ENCODE data around the gene GPX4.

Gene GPX4

GRCh38 chr19:1084024-1084868 is 19.5 kb upstream of the GPX4 start:
- DNase-seq (ENCODE audit: low read depth), result no peak

GRCh38 chr19:1085053-1085658 is 18.6 kb upstream of the GPX4 start:
- no peak for DNase-seq (ENCODE audit: low read depth)

- no peak for DNase-seq (ENCODE audit: low read depth)
These were observed 17.9 kb upstream of the GPX4 start for GRCh38 chr19:1085676-1086442.

- no peak for DNase-seq (ENCODE audit: low read depth)
These were observed 17.2 kb upstream of the GPX4 start for GRCh38 chr19:1086613-1087012.

- DNase-seq (ENCODE audit: low read depth), result no peak
These were observed 15.9 kb upstream of the GPX4 start for GRCh38 chr19:1087813-1088415.

- no peak for DNase-seq (ENCODE audit: low read depth)
These were observed 15.3 kb upstream of the GPX4 start for GRCh38 chr19:1088416-1089010.

- DNase-seq (ENCODE audit: low read depth), result no peak
These were observed 14.5 kb upstream of the GPX4 start for GRCh38 chr19:1089126-1089771.

- DNase-seq (ENCODE audit: low read depth), result no peak
These were observed 13.9 kb upstream of the GPX4 start for GRCh38 chr19:1089891-1090290.

GRCh38 chr19:1090731-1091543 is 12.9 kb upstream of the GPX4 start:
- no peak for DNase-seq (ENCODE audit: low read depth)

- DNase-seq (ENCODE audit: low read depth), result no peak
These were observed 12.1 kb upstream of the GPX4 start for GRCh38 chr19:1091544-1092175.

GRCh38 chr19:1093330-1093729 is 10.5 kb upstream of the GPX4 start:
- no peak for DNase-seq (ENCODE audit: low read depth)

GRCh38 chr19:1093811-1094553 is 9.8 kb upstream of the GPX4 start:
- no peak for DNase-seq (ENCODE audit: low read depth)

GRCh38 chr19:1094655-1094977 is 9.2 kb upstream of the GPX4 start:
- DNase-seq (ENCODE audit: low read depth), result no peak

- DNase-seq (ENCODE audit: low read depth), result peak; percentile 83
These were observed 8.7 kb upstream of the GPX4 start, which contains the start of gene POLR2E for GRCh38 chr19:1094978-1095701. POLR2E (minus strand) TSS chr19:1095375; CDS start chr19:1095315, 60 bp downstream.

GRCh38 chr19:1097810-1098176 is 6.0 kb upstream of the GPX4 start:
- DNase-seq (ENCODE audit: low read depth), result no peak

GRCh38 chr19:1098177-1099051 is 5.4 kb upstream of the GPX4 start:
- DNase-seq (ENCODE audit: low read depth), result no peak

- no peak for DNase-seq (ENCODE audit: low read depth)
These were observed 2.5 kb upstream of the GPX4 start for GRCh38 chr19:1101337-1101698.
